Activated naive CD4-positive, alpha-beta T cell treated with anti-CD3 and anti-CD28 coated beads, Interleukin-2, amount 50 U/mL, for 72 hours (primary cell): Measurements from ENCODE around the gene ZAR1L. TPM values are rescaled to one million over a fixed set of nuclear protein-coding genes. Genes with fewer than 3 reads are reported as not detected.
A peak's percentile ranks its signal among the peaks of the same experiment; 100 is the strongest.

Experiments
- ATAC-seq, 2 donors: fragments of 150-1000 bp; cut with Tn5 transposase; 2 replicates each; pipeline ENCODE4 v1.10.0; 2021; ENCODE audit warnings: mild to moderate bottlenecking in 2 of 2, moderate library complexity in 2 of 2
- DNase-seq, 2 donors: peaks; one replicate each; pipeline ENCODE4 v3.0.0; 2021 to 2022; ENCODE audit warnings: low spot score in 2 of 2
- H3K27ac Mint-ChIP-seq, 2 donors: one replicate each; pipeline ENCODE4 v1.8.0; 2022; ENCODE audit warnings: mild to moderate bottlenecking in 2 of 2, mixed read lengths in 2 of 2
- H3K36me3 Mint-ChIP-seq, 2 donors: one replicate each; pipeline ENCODE4 v1.8.0; 2022; ENCODE audit warnings: mixed read lengths in 2 of 2
- H3K9me3 Mint-ChIP-seq, 2 donors: one replicate each; pipeline ENCODE4 v1.8.0; 2022; ENCODE audit warnings: mixed read lengths in 2 of 2
- total RNA-seq, 2 donors: library from RNA; stranded (reverse); gene quantifications; one replicate each; pipeline ENCODE4 v1.2.3, GENCODE V29; 2022

ZAR1L gene
- total RNA-seq, 2 donors from 2014 or later: not detected

DNA sequence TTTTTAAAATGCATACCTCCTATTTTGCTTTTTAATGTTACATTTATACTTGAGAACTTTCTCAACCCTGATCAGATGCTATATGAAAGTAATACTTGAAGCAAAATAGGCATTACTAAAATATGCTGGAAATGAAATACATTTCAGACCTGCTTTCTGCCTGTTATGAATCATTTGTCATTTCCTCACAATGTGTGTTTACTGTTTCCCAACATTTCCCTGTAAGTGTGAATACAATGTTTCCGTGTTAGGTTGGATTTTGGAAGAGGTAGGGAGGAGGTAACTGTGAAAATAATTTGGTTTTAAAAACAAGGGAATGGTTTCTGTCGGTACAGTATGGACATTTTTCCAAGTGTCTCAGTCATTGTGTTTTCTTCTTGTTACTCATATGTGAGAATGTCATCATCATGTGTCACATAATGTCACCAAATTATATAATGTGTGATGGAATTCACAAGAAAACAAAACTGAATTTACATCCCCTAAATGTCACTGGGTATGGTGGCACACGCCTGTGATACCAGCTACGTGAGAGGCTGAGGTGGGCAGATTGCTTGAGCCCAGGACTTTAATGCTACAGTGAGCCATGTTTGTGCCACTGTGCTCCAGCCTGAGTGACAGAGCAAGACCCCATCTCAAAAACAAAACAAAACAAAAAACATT, 43.0 kb downstream of the ZAR1L start:
- peak; percentile 41 to 86 for ATAC-seq
- Mint-ChIP-seq H3K36me3 (peaks cover 0 to 5% of the 10 kb centered on the region in 2 donors), H3K9me3 (peaks cover 0 to 4% of the 10 kb centered on the region in 2 donors), H3K27ac (peak overlapping the region; percentile 28 to 93)
- no peak for DNase-seq

DNA sequence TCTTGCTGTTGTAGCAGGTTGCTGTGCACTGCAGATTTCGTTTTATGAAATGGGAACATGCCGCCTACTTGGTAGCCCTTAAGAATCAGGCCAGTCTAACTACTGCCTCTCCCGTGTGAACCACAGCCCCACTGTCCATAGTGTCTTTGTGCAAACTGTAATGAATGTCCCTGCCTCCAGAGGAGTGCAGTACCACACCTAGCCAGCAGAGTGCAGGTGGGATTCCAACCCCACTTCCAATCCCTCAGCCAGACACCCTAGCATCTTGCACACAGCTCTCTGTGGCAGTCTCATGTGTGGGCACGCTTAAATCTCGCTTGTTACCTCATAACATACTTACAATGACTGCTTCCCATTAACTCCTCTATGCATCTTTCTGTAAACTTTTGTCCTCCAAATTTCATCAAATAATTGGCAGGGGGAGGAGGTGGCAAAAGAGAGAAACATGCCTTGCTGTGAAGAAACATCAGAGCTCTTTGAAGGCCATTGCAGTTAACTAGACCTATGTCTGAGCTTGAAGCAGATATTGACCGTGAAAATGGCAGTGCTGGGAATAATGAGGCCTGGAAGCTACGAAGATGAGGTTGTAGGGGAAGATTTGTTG, 47.2 kb downstream of the ZAR1L start:
- peak in 1 of 2 donors; percentile 65 for DNase-seq
- ATAC-seq: peak; percentile 42 to 76

DNA sequence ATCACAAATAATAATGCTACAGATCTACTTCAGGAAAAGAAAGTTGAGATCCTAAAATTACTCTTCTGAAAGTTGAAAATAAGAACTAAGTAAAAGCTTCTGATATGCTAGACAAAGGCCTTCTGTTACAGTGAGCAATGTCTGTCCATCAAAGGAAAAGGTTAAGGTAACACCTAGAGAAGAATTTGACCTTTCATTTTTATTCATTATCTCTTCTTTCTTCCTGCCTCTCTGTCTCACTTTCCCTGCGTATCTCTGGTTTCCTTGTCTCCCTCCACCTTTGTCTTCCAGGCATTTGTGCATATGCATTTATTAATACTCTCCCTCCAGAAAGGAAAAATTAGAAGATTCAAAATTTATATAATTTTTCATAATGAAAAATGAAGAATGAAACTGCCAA, 49.0 kb downstream of the ZAR1L start:
- Mint-ChIP-seq H3K27ac (no peak overlapping the region), H3K9me3 (no peaks in the 10 kb centered on the region), H3K36me3 (no peaks in the 10 kb centered on the region)
- no peak for ATAC-seq
- DNase-seq: no peak

More for the DNA sequence above, 47.2 kb downstream of the ZAR1L start:
- H3K9me3 Mint-ChIP-seq: peaks cover 0 to 4% of the 10 kb centered on the region in 2 donors
- peaks cover 0 to 5% of the 10 kb centered on the region in 2 donors for H3K36me3 Mint-ChIP-seq
- H3K27ac Mint-ChIP-seq: peak overlapping the region in 1 of 2 donors; percentile 34

GRCh38 chr13:32265726-32266125, 49.4 kb downstream of the ZAR1L start:
- Mint-ChIP-seq H3K36me3 (no peaks in the 10 kb centered on the region), H3K27ac (no peak overlapping the region), H3K9me3 (no peaks in the 10 kb centered on the region)
- ATAC-seq (no peak), DNase-seq (no peak)

DNA sequence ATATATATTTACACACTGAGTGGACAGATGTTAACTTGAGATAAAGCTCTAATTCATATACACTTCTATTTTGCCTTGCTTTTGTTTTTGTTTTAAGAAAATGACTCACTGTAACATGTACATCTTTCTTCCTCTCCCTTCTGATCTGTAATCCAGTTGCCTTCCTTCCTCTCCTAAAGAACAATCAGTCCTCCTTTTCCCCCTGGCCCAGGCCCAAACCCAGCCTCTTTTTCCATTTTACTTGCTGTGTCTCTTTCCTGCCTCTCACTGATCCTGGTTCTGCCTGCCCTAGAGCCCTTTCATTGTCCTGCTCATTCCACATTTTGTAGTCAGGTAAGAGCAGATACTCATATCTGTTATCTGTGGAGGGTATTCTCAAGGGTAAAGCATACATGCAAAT, 50.8 kb downstream of the ZAR1L start:
- Mint-ChIP-seq H3K9me3 (no peaks in the 10 kb centered on the region), H3K27ac (no peak overlapping the region), H3K36me3 (no peaks in the 10 kb centered on the region)
- no peak for ATAC-seq
- DNase-seq: no peak

DNA sequence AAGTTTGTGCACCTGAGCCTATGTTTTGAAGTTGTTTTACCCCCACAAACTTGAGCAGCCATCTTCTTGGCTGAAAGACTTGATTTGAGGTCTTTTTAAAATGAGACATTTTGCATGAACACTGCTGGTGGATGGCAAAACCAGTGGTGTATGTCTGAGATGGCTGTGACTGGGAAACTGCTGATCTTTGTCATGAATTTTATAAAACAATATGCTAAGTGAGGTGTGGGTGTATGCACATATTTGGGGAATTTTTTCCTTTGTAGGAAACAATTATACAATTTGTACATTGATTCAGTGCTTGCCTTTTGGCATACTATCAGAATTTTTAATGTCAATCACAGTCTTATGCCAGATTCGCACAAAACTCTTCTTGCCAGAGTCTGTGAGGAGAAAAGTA, 52.5 kb downstream of the ZAR1L start:
- DNase-seq (no peak), ATAC-seq (no peak)
- no peak overlapping the region for H3K27ac Mint-ChIP-seq
- no peaks in the 10 kb centered on the region for H3K36me3 Mint-ChIP-seq
- no peaks in the 10 kb centered on the region for H3K9me3 Mint-ChIP-seq

- DNase-seq: no peak
These were observed 53.0 kb downstream of the ZAR1L start for GRCh38 chr13:32262165-32262564.

GRCh38 chr13:32261567-32261966, 53.6 kb downstream of the ZAR1L start:
- Mint-ChIP-seq H3K27ac (no peak overlapping the region), H3K9me3 (no peaks in the 10 kb centered on the region), H3K36me3 (no peaks in the 10 kb centered on the region)
- ATAC-seq (no peak), DNase-seq (no peak)

More at GRCh38 chr13:32262165-32262564, 53.0 kb downstream of the ZAR1L start:
- no peaks in the 10 kb centered on the region for H3K36me3 Mint-ChIP-seq
- H3K9me3 Mint-ChIP-seq: no peaks in the 10 kb centered on the region
- ATAC-seq: no peak
- no peak overlapping the region for H3K27ac Mint-ChIP-seq

GRCh38 chr13:32259116-32259515, 56.0 kb downstream of the ZAR1L start:
- Mint-ChIP-seq H3K27ac (no peak overlapping the region), H3K36me3 (no peaks in the 10 kb centered on the region)
- ATAC-seq: no peak

DNA sequence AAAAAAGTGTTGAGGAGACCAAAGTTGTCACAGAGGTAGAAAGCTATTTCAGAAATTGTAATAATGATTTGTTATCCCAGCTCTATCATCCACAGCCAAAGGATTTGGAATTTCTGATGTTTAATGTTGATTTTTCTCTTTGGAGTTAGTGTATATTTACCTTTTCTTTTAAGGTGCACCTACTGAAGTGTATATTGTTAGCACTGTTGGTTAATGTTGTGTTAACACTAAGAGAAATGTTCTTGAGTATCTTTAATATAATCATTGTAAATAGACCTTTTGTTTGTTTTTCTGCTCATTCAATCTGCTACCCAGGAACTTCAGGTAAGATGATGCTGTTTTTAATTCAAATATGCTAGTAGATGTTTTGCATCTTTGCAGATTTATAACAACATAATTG, 57.5 kb downstream of the ZAR1L start:
- H3K36me3 Mint-ChIP-seq: no peaks in the 10 kb centered on the region
- no peak for DNase-seq
- no peak for ATAC-seq
- H3K9me3 Mint-ChIP-seq: no peaks in the 10 kb centered on the region
- no peak overlapping the region for H3K27ac Mint-ChIP-seq

More at GRCh38 chr13:32259116-32259515, 56.0 kb downstream of the ZAR1L start:
- H3K9me3 Mint-ChIP-seq: no peaks in the 10 kb centered on the region
- DNase-seq: no peak

DNA sequence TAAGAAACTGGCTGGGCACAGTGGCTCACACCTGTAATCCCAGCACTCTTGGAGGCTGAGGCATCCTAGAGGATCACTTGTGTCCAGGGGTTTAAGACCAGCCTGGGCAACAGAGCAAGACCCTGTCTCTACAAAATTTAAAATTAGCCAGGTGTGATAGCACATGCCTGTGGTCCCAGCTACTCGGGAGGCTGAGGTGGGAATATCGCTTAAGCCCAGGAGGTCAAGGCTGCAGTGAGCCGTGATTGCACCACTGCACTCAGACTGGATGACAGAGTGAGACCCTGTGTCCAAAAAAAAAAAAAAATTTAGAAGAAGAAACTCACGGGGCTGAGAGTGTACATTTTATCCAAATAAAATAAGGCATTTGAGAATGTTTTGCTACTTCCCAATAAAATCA, 58.9 kb downstream of the ZAR1L start:
- DNase-seq (no peak), ATAC-seq (no peak)
- no peaks in the 10 kb centered on the region for H3K36me3 Mint-ChIP-seq
- no peaks in the 10 kb centered on the region for H3K9me3 Mint-ChIP-seq
- no peak overlapping the region for H3K27ac Mint-ChIP-seq

DNA sequence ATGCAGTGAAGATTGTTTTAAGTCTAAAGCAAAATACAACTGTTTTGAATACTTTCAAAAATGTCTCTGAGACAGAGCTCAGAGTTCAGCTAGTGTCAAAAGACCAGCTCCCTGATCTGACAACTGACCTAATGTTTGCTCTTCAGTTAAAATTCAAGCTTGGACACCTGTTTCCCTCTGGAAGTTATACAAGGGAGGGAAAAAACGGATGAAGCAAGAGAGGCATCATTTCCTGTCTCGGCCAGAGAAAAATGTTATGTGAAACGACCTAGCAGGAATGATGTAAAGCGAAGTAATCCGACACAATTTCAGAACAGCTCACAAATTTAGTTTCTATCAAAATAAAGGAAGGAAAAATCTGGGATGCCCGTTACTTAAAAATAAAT, 59.4 kb downstream of the ZAR1L start:
- no peak for DNase-seq
- ATAC-seq: no peak
- H3K27ac Mint-ChIP-seq: no peak overlapping the region
- H3K36me3 Mint-ChIP-seq: no peaks in the 10 kb centered on the region
- H3K9me3 Mint-ChIP-seq: no peaks in the 10 kb centered on the region

DNA sequence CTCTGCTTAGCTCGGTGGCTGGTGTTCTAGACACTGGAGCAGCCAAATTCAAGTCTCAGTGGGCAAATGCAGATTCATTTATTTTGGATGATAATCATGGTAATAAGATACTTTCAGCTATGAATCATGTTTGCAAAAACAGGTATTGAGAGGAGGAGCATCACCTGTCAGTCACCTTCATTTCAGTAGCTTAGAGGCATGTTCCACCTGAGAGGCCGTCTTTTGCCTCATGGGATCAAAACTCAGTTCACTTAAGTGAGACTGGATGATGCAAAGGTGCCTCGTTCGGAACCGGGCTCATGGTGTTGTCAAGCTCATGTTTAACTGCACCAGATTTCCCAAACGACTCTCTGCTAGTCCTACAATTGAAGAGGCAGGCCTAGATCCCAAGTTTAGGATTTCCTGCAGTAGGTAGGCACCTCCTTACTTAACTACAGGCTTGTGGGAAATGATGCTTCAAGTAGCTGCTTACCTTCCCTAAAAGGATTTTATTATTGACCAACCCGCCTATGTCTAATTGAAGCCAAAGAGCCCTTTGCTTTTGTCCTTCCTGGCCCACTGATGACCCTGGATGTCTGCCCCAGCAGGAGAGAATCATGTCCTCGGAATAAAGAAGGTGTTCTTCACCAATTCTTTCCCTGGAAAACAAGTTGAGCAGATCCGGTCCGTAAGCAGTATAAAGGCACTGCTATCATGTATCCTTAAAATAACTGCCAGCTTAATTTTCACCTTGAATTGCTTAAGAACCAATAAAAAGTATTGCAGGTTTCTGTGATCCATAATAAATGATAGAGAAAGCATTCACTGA, 60.0 kb downstream of the ZAR1L start:
- DNase-seq: no peak
- ATAC-seq: no peak
- H3K36me3 Mint-ChIP-seq: no peaks in the 10 kb centered on the region
- H3K9me3 Mint-ChIP-seq: no peaks in the 10 kb centered on the region
- no peak overlapping the region for H3K27ac Mint-ChIP-seq

GRCh38 chr13:32254416-32254815, 60.7 kb downstream of the ZAR1L start:
- no peak overlapping the region for H3K27ac Mint-ChIP-seq
- ATAC-seq (no peak), DNase-seq (no peak)
- no peaks in the 10 kb centered on the region for H3K36me3 Mint-ChIP-seq
- H3K9me3 Mint-ChIP-seq: no peaks in the 10 kb centered on the region

DNA sequence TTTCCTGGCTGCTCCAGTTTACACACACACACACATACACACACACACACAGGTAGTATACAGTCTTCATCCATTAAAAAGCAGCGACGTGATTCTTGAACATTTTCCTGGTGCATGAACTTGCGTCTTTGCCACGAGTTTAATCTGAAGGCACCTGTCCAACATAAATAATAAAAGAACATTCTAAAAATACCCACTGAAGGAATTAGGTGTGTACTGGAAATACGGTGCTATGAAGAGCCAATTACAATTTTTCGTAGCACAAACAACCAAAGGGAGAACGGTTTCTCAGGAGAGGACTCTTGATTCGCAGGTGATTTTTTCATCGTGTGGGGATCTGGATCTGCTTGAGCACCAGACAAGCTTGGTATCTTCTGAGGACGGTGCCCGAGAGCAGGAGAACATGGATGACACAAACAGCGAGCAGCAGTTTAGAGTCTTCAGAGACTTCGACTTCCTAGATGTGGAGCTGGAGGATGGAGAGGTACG, 61.2 kb downstream of the ZAR1L start:
- H3K27ac Mint-ChIP-seq: no peak overlapping the region
- no peak for DNase-seq
- ATAC-seq: no peak

More for the DNA sequence above, 61.2 kb downstream of the ZAR1L start:
- Mint-ChIP-seq H3K9me3 (no peaks in the 10 kb centered on the region), H3K36me3 (no peaks in the 10 kb centered on the region)
